ENCODE measurements around the gene OR4D9.
"Not testable (repeated sequence)": the region's sequence is repeated elsewhere in the genome, so short reads cannot be mapped to it uniquely, and the experiment has no call there.

GRCh38 chr11:59547605-59548308 is 36.4 kb downstream of the OR4D9 start:
- TF ChIP-seq CTCF (IDR thresholded peaks at IDR 0.05); ZFX (IDR thresholded peaks at IDR 0.05; ENCODE audit: borderline replicate concordance): not testable (repeated sequence)

Data from 22Rv1 (cell line).